HEK293T (cell line): ENCODE results near the gene EGLN2.

Experiments used
- CTCF ChIA-PET: fragments of 350-600 bp; formaldehyde crosslinking; extraction: SDS; loops from one replicate; lab custom pipeline; 2021; ENCODE audit warnings: antibody characterized with exemption, inconsistent platforms; lab: Yijun Ruan, JAX
- POLR2A ChIA-PET: fragments of 350-600 bp; formaldehyde crosslinking; extraction: SDS; loops from one replicate; lab custom pipeline; 2020; ENCODE audit warnings: antibody characterized with exemption, inconsistent platforms; lab: Yijun Ruan, JAX
- DNase-seq: peaks from one replicate; pipeline ENCODE4 v3.0.0; 2012; ENCODE audit warnings: mixed read lengths; ENCODE audit errors: extremely low spot score
- ARNT ChIP-seq: fragments of 450-650 bp; IDR thresholded peaks from 2 replicates; pipeline ENCODE4 v1.6.1; 2017; ENCODE audit warnings: mild to moderate bottlenecking
- BHLHE40 ChIP-seq: fragments of 450-650 bp; IDR thresholded peaks from 2 replicates; pipeline ENCODE4 v1.6.1; 2016; ENCODE audit warnings: mild to moderate bottlenecking, moderate library complexity, borderline replicate concordance
- CTBP1 ChIP-seq: fragments of 450-650 bp; IDR thresholded peaks from 2 replicates; pipeline ENCODE4 v1.6.1; 2016; ENCODE audit warnings: borderline replicate concordance
- ELF4 ChIP-seq: fragments of 450-650 bp; IDR thresholded peaks from 2 replicates; pipeline ENCODE4 v1.6.1; 2017; ENCODE audit warnings: antibody characterized with exemption
- FOXA1 ChIP-seq: fragments of 450-650 bp; IDR thresholded peaks from 2 replicates; pipeline ENCODE4 v1.6.1; 2016; ENCODE audit warnings: mild to moderate bottlenecking
- FOXK2 ChIP-seq: fragments of 450-650 bp; IDR thresholded peaks from 2 replicates; pipeline ENCODE4 v1.6.1; 2016; ENCODE audit warnings: mild to moderate bottlenecking
- FOXM1 ChIP-seq: fragments of 450-650 bp; IDR thresholded peaks from 2 replicates; pipeline ENCODE4 v1.6.1; 2017; ENCODE audit warnings: mild to moderate bottlenecking, borderline replicate concordance
- HDGF ChIP-seq: fragments of 450-650 bp; IDR thresholded peaks from 2 replicates; pipeline ENCODE4 v1.6.1; 2017; ENCODE audit warnings: antibody characterized with exemption, borderline replicate concordance
- L3MBTL2 ChIP-seq: fragments of 450-650 bp; conservative IDR thresholded peaks from 2 replicates; pipeline ENCODE4 v1.6.1; 2016; ENCODE audit warnings: mild to moderate bottlenecking
- LEF1 ChIP-seq: fragments of 450-650 bp; IDR thresholded peaks from 2 replicates; pipeline ENCODE4 v1.6.1; 2017; ENCODE audit warnings: mild to moderate bottlenecking, borderline replicate concordance
- NFRKB ChIP-seq: fragments of 450-650 bp; IDR thresholded peaks from 2 replicates; pipeline ENCODE4 v1.6.1; 2016; ENCODE audit warnings: mild to moderate bottlenecking, moderate library complexity
- PKNOX1 ChIP-seq: fragments of 450-650 bp; IDR thresholded peaks from 2 replicates; pipeline ENCODE4 v1.6.1; 2016
- SP1 ChIP-seq: fragments of 450-650 bp; IDR thresholded peaks from 2 replicates; pipeline ENCODE4 v1.6.1; 2017
- SUZ12 ChIP-seq: fragments of 450-650 bp; IDR thresholded peaks from 2 replicates; pipeline ENCODE4 v1.6.1; 2016; ENCODE audit warnings: mild to moderate bottlenecking
- TARDBP ChIP-seq: fragments of 450-650 bp; IDR thresholded peaks from 2 replicates; pipeline ENCODE4 v1.6.1; 2016
- ZNF384 ChIP-seq: fragments of 450-650 bp; IDR thresholded peaks from 2 replicates; pipeline ENCODE4 v1.6.1; 2016

The EGLN2 gene

DNA sequence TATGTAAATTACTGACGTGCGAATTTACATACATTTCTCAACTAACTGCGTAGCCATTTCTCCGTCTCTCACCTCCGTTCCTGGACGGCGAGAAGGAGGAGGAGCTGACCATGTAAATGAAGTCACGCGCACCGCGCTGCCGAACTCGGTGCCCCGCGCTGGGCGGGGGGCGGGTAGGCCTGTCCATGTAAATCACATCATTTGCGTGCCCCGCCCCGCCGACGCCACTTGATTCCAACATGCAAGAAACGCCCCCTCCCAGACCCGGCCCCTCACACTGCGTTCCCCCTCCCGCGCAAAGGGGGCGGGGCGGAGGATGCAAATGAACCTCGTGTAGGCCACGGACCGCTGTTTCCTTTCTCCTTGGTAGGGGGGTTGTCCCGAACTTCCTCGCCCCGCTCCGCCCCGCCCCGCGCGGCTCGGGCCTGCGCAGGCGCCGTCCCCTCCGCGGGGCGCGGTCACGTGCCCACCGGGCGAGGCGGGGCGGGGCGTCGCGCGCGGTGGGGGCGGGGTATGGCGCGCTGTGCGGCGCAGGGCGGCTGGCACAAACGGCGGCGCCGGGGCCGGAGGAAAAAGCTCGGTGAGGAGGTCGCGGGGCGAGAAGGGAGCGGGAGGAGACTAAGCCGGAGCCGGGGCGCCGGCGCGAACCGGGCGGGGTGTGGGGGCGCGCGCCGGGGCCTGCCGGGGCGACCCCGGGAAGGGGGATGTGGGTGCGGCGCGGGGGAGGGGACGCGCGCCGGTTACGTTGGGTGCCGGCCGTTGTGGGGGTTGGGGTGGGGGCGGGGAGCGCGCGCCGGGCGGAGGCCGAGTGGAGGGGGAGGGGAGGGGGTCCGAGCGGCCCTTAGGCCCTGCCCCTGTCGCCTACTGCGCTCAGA lies at the start of gene EGLN2:
EGLN2 (plus strand) TSS at position 509 of the 875 bp plus-strand sequence. CDS start 1,382 bp downstream, outside the sequence.
- peak; percentile 98 for DNase-seq
- CTCF ChIA-PET, result interaction anchor here (0.6 to 1.8 kb wide), 5 partner anchors 8 to 191 kb away, joined by 3 to 17 read pairs (median 3); partner anchors contain the start of gene RAB4B
- TF ChIP-seq HDGF, result peak; percentile 74; the same call in 1 of the 2 replicates
- TF ChIP-seq SUZ12, result no peak
- TF ChIP-seq PKNOX1, result peak; percentile 95
- POLR2A ChIA-PET, result interaction anchor here (0.6 to 5.2 kb wide), 8 partner anchors 8 to 153 kb away, joined by 3 to 32 read pairs (median 4); partner anchors contain the start of genes ACTMAP, NUMBL, RAB4B and SNRPA

DNA sequence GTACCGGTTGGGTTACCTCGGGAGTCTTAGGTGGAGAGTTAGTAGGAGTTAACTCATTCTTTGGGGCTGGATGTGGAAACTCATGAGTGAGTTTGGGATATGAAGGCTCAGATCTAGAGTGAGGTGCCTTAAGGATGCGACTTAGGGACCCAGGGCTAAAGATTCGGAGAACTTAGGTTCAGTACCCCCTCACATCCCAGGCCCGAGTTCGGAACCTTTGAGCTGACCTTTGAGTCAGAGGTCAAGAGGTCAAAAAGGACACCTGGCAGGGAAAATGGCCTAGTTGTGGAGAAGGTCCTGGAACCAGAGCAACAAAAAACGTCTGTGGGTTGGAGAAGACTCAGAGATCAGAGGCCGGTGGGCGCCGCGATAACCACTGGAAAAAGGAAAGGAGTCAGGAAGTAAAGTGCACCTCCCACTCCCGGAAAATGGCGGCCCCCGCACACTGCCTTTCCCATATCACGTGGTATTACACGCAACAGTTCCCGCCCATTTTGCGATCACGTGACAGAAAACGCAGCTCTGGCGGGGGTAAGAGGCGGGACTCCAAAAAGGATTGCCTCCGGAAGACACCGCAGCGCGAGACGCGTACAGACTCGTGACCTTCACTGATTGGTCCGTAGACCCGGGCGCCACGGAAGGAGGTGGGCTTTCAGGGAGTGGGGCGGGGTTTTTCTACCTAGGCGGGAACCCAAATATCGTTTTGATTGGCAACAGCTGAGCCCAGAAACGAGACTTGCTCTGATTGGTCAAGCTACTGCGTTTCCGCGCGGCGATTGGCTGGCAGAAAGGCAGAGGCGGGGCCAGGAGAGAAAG lies 48.7 kb upstream of the EGLN2 start, which contains the start of gene ACTMAP:
ACTMAP (minus strand) TSS at position 420 of the 816 bp plus-strand sequence. CDS start 674 bp downstream, outside the sequence.
- ChIA-PET CTCF (interaction anchor here (1.2 kb wide), 1 partner anchor 87 kb away, joined by 7 read pairs; no protein-coding TSS in a partner anchor), POLR2A (interaction anchor here (0.6 to 5.0 kb wide), 22 partner anchors 9 to 136 kb away, joined by 3 to 55 read pairs (median 4); partner anchors contain the start of genes COQ8B, EGLN2, ITPKC and RAB4B)
- TF ChIP-seq L3MBTL2, result peak; percentile 96
- TF ChIP-seq NFRKB, result peak; percentile 82
- TF ChIP-seq SUZ12, result no peak
- TF ChIP-seq PKNOX1, result peak; percentile 91
- TF ChIP-seq ELF4, result peak; percentile 83
- TF ChIP-seq HDGF, result no peak
- DNase-seq, result peak; percentile 99

- POLR2A ChIA-PET, result interaction anchor here (0.6 to 5.0 kb wide), 22 partner anchors 10 to 136 kb away, joined by 3 to 55 read pairs (median 4); partner anchors contain the start of genes COQ8B, EGLN2, ITPKC and RAB4B
- peak; percentile 92 for DNase-seq
- CTCF ChIA-PET, result interaction anchor here (1.2 kb wide), 1 partner anchor 88 kb away, joined by 7 read pairs; no protein-coding TSS in a partner anchor
- TF ChIP-seq L3MBTL2 (peak; percentile 94), TARDBP (no peak), ELF4 (peak; percentile 73)
Observed at GRCh38 chr19:40750874-40751537, 48.0 kb upstream of the EGLN2 start, which contains the start of gene SNRPA. Gene SNRPA (plus strand): TSS chr19:40751203. CDS start chr19:40751409, 206 bp downstream.

- no peak for TF ChIP-seq FOXA1
- no peak for TF ChIP-seq TARDBP
- no peak for TF ChIP-seq CTBP1
- TF ChIP-seq BHLHE40, result no peak
- TF ChIP-seq PKNOX1, result no peak
- TF ChIP-seq FOXM1, result no peak
- TF ChIP-seq ZNF384, result no peak
- TF ChIP-seq NFRKB, result no peak
- TF ChIP-seq HDGF, result no peak
- TF ChIP-seq SUZ12, result no peak
- TF ChIP-seq ELF4, result no peak
- TF ChIP-seq LEF1, result no peak
- no peak for TF ChIP-seq FOXK2
- TF ChIP-seq SP1, result no peak
- TF ChIP-seq L3MBTL2, result no peak
- TF ChIP-seq ARNT, result no peak
- DNase-seq, result no peak
- ChIA-PET CTCF (interaction anchor here (0.6 to 1.5 kb wide), 4 partner anchors 8 to 212 kb away, joined by 3 to 11 read pairs (median 7); partner anchors contain the start of gene RAB4B), POLR2A (interaction anchor here (0.6 to 5.0 kb wide), 2 partner anchors 9 to 25 kb away, joined by 3 to 55 read pairs; partner anchors contain the start of gene RAB4B)
Observed at GRCh38 chr19:40752257-40752781, 46.7 kb upstream of the EGLN2 start.
